Astrocyte (in vitro differentiated cells and primary cell): ENCODE results near the gene LZTFL1. TPM values are rescaled to one million over a fixed set of nuclear protein-coding genes. Genes with fewer than 3 reads are reported as not detected.

Experiments
- DNase-seq: peaks from one replicate; pipeline ENCODE4 v3.0.0-alpha.2; 2010; ENCODE audit warnings: low read depth
- FAIRE-seq: peaks from 2 replicates; lab custom pipeline; 2011; peaks lifted over from hg19 to GRCh38; lab: Jason Lieb, UNC
- H2AFZ ChIP-seq: 2 replicates; pipeline ENCODE4 v1.6.0; 2012; ENCODE audit warnings: low read depth, low read length, inconsistent platforms
- H3K27ac ChIP-seq: 2 replicates; pipeline ENCODE4 v1.5.1; 2011; ENCODE audit warnings: low read depth, low read length, inconsistent platforms
- H3K27me3 ChIP-seq: 2 replicates; pipeline ENCODE4 v1.6.0; 2011; ENCODE audit warnings: low read length, inconsistent platforms; ENCODE audit not compliant: insufficient read depth
- H3K36me3 ChIP-seq: 2 replicates; pipeline ENCODE4 v1.5.1; 2011; ENCODE audit warnings: low read length, inconsistent platforms; ENCODE audit not compliant: insufficient read depth
- H3K4me1 ChIP-seq: 2 replicates; pipeline ENCODE4 v1.5.1; 2011; ENCODE audit warnings: low read length, inconsistent platforms; ENCODE audit not compliant: insufficient read depth
- H3K4me2 ChIP-seq: 2 replicates; pipeline ENCODE4 v1.6.0; 2012; ENCODE audit warnings: low read length, inconsistent platforms
- H3K4me3 ChIP-seq: 2 replicates; pipeline ENCODE4 v1.5.1; 2011; ENCODE audit warnings: low read depth, mild to moderate bottlenecking, low read length, inconsistent platforms; ENCODE audit not compliant: insufficient read depth
- H3K79me2 ChIP-seq: 2 replicates; pipeline ENCODE4 v1.6.0; 2012; ENCODE audit warnings: mild to moderate bottlenecking, low read length, inconsistent platforms; ENCODE audit not compliant: insufficient read depth
- H3K9ac ChIP-seq: 2 replicates; pipeline ENCODE4 v1.6.0; 2012; ENCODE audit warnings: mild to moderate bottlenecking, low read length, inconsistent platforms
- H3K9me3 ChIP-seq: 2 replicates; pipeline ENCODE4 v1.5.1; 2012; ENCODE audit warnings: low read depth, mild to moderate bottlenecking, low read length, inconsistent platforms; ENCODE audit not compliant: insufficient read depth
- H4K20me1 ChIP-seq: 2 replicates; pipeline ENCODE4 v1.6.0; 2012; ENCODE audit warnings: low read length, inconsistent platforms; ENCODE audit not compliant: insufficient read depth
- H3K27ac Mint-ChIP-seq: one replicate; pipeline ENCODE4 v1.8.0; 2021; ENCODE audit warnings: mild to moderate bottlenecking, mixed read lengths; ENCODE audit not compliant: unreplicated experiment
- H3K27me3 Mint-ChIP-seq: one replicate; pipeline ENCODE4 v1.8.0; 2021; ENCODE audit warnings: low read depth, mixed read lengths; ENCODE audit not compliant: unreplicated experiment
- H3K36me3 Mint-ChIP-seq: one replicate; pipeline ENCODE4 v1.8.0; 2021; ENCODE audit warnings: low read depth, mixed read lengths; ENCODE audit not compliant: unreplicated experiment
- H3K4me1 Mint-ChIP-seq: one replicate; pipeline ENCODE4 v1.8.0; 2021; ENCODE audit warnings: low read depth, mixed read lengths; ENCODE audit not compliant: unreplicated experiment
- H3K4me3 Mint-ChIP-seq: one replicate; pipeline ENCODE4 v1.8.0; 2021; ENCODE audit warnings: mild to moderate bottlenecking, moderate library complexity, mixed read lengths; ENCODE audit not compliant: unreplicated experiment
- H3K9me3 Mint-ChIP-seq: one replicate; pipeline ENCODE4 v1.8.0; 2021; ENCODE audit warnings: mild to moderate bottlenecking, mixed read lengths; ENCODE audit not compliant: unreplicated experiment
- CTCF ChIP-seq: IDR thresholded peaks from 2 replicates; pipeline ENCODE4 v1.5.1; 2011; ENCODE audit warnings: low read depth, mild to moderate bottlenecking, inconsistent platforms, low read length, moderate library complexity; ENCODE audit not compliant: insufficient read depth
- EZH2 ChIP-seq: IDR thresholded peaks from 2 replicates; pipeline ENCODE4 v1.6.1; 2012; ENCODE audit warnings: mild to moderate bottlenecking, low read length, inconsistent platforms; ENCODE audit not compliant: insufficient read depth
- total RNA-seq: library from RNA; stranded (reverse); gene quantifications from 2 replicates; pipeline ENCODE4 v1.2.1, GENCODE V29; 2021

LZTFL1 gene
- total RNA-seq, 1 donor from 2014 or later, result 20.6 TPM

GRCh38 chr3:45872569-45872968 is 30.6 kb upstream of the LZTFL1 start:
- H3K79me2 ChIP-seq, result no peaks in the 10 kb centered on the region
- no peak for TF ChIP-seq CTCF
- no peak for TF ChIP-seq EZH2
- no peaks in the 10 kb centered on the region for H3K4me1 Mint-ChIP-seq
- H4K20me1 ChIP-seq, result no peaks in the 10 kb centered on the region
- H3K9me3 ChIP-seq, result no peaks in the 10 kb centered on the region
- H3K27ac ChIP-seq, result no peak overlapping the region
- DNase-seq, result no peak
- H3K4me3 ChIP-seq, result no peak overlapping the region
- no peak overlapping the region for H3K4me2 ChIP-seq
- H3K27me3 Mint-ChIP-seq, result peaks cover 15% of the 10 kb centered on the region
- no peaks in the 10 kb centered on the region for H3K36me3 Mint-ChIP-seq
- H3K27me3 ChIP-seq, result peaks cover 4% of the 10 kb centered on the region
- no peak overlapping the region for H3K4me3 Mint-ChIP-seq
- no peaks in the 10 kb centered on the region for H3K36me3 ChIP-seq
- H3K4me1 ChIP-seq, result no peaks in the 10 kb centered on the region
- no peak overlapping the region for H3K9ac ChIP-seq
- no peak overlapping the region for H2AFZ ChIP-seq
- H3K27ac Mint-ChIP-seq, result no peak overlapping the region
- H3K9me3 Mint-ChIP-seq, result peaks cover 2% of the 10 kb centered on the region
- no peak for FAIRE-seq

- FAIRE-seq, result no peak
Observed at GRCh38 chr3:45871780-45872179, 29.9 kb upstream of the LZTFL1 start.

More at GRCh38 chr3:45871780-45872179, 29.9 kb upstream of the LZTFL1 start:
- no peak overlapping the region for H3K27ac ChIP-seq
- Mint-ChIP-seq H3K27ac (no peak overlapping the region), H3K9me3 (peaks cover 2% of the 10 kb centered on the region), H3K4me1 (no peaks in the 10 kb centered on the region), H3K4me3 (no peak overlapping the region), H3K36me3 (no peaks in the 10 kb centered on the region), H3K27me3 (peaks cover 18% of the 10 kb centered on the region)
- H3K27me3 ChIP-seq, result peaks cover 1% of the 10 kb centered on the region
- H3K4me2 ChIP-seq, result no peak overlapping the region
- no peaks in the 10 kb centered on the region for H3K4me1 ChIP-seq
- no peaks in the 10 kb centered on the region for H4K20me1 ChIP-seq
- H3K4me3 ChIP-seq, result no peak overlapping the region
- DNase-seq, result no peak
- no peak overlapping the region for H2AFZ ChIP-seq
- TF ChIP-seq CTCF, result no peak
- no peak for TF ChIP-seq EZH2
- H3K36me3 ChIP-seq, result no peaks in the 10 kb centered on the region
- H3K79me2 ChIP-seq, result no peaks in the 10 kb centered on the region
- H3K9ac ChIP-seq, result no peak overlapping the region
- H3K9me3 ChIP-seq, result no peaks in the 10 kb centered on the region
